Progenitor cell of endocrine pancreas (in vitro differentiated cells): ENCODE measurements around the gene NLRX1. TPM values are rescaled to one million over a fixed set of nuclear protein-coding genes. Genes with fewer than 3 reads are reported as not detected.
A peak's percentile ranks its signal among the peaks of the same experiment; 100 is the strongest.
"Not testable (repeated sequence)": the region's sequence is repeated elsewhere in the genome, so short reads cannot be mapped to it uniquely, and the experiment has no call there.

ENCODE experiments used
- DNase-seq: peaks from one replicate; pipeline ENCODE4 v3.0.0; 2021; ENCODE audit warnings: low spot score; ENCODE audit not compliant: unreplicated experiment
- H3K27ac Mint-ChIP-seq: 2 replicates; pipeline ENCODE4 v1.8.0; 2021; ENCODE audit warnings: mild to moderate bottlenecking, moderate library complexity, mixed read lengths
- H3K27me3 Mint-ChIP-seq: 2 replicates; pipeline ENCODE4 v1.8.0; 2021; ENCODE audit warnings: mixed read lengths
- H3K36me3 Mint-ChIP-seq: 2 replicates; pipeline ENCODE4 v1.8.0; 2022; ENCODE audit warnings: mixed read lengths; ENCODE audit not compliant: insufficient read depth
- H3K4me1 Mint-ChIP-seq: 2 replicates; pipeline ENCODE4 v1.8.0; 2021; ENCODE audit warnings: low read depth, mixed read lengths
- H3K4me3 Mint-ChIP-seq: 2 replicates; pipeline ENCODE4 v1.8.0; 2021; ENCODE audit warnings: low read depth, mild to moderate bottlenecking, moderate library complexity, mixed read lengths
- H3K9me3 Mint-ChIP-seq: 2 replicates; pipeline ENCODE4 v1.8.0; 2021; ENCODE audit warnings: low read depth, mixed read lengths
- total RNA-seq: library from RNA; stranded (reverse); gene quantifications from 2 replicates; pipeline ENCODE4 v1.2.1, GENCODE V29; 2021
- TF ChIP-seq, protein P1 (sequence below): fragments of 200-600 bp; sonication (generic); IDR thresholded peaks from one replicate; pipeline ENCODE4 v1.5.0; 2021; ENCODE audit warnings: antibody characterized with exemption, mild to moderate bottlenecking; ENCODE audit not compliant: unreplicated experiment

The NLRX1 gene
- total RNA-seq, 1 donor from 2014 or later = 15.9 TPM

DNA sequence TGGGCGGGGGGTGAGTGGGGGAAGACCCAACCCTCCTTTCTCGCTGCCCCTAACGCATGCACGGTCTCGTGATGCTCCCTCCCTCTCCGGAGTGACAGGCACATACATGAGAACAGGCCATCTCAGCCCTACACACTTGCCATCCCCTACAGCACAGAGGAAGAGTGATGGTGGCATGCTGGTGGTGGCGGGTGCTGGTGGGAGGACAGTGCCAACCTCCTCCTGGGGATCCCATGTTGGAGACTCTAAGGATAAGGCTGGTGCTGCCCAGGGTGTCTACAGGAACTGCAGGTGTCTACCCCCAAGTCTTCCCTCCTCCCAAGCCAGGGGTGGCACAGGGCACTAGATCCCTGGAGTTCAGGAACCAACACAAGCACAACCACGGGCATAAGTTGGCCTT, 6.7 kb upstream of the NLRX1 start:
- H3K36me3 Mint-ChIP-seq = no peaks in the 10 kb centered on the region
- H3K27me3 Mint-ChIP-seq = peaks cover 8% of the 10 kb centered on the region
- H3K9me3 Mint-ChIP-seq = no peaks in the 10 kb centered on the region
- no peak overlapping the region for H3K4me3 Mint-ChIP-seq
- no peak for DNase-seq
- TF ChIP-seq, protein P1, sequence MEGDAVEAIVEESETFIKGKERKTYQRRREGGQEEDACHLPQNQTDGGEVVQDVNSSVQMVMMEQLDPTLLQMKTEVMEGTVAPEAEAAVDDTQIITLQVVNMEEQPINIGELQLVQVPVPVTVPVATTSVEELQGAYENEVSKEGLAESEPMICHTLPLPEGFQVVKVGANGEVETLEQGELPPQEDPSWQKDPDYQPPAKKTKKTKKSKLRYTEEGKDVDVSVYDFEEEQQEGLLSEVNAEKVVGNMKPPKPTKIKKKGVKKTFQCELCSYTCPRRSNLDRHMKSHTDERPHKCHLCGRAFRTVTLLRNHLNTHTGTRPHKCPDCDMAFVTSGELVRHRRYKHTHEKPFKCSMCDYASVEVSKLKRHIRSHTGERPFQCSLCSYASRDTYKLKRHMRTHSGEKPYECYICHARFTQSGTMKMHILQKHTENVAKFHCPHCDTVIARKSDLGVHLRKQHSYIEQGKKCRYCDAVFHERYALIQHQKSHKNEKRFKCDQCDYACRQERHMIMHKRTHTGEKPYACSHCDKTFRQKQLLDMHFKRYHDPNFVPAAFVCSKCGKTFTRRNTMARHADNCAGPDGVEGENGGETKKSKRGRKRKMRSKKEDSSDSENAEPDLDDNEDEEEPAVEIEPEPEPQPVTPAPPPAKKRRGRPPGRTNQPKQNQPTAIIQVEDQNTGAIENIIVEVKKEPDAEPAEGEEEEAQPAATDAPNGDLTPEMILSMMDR = no peak
- no peak overlapping the region for H3K27ac Mint-ChIP-seq
- no peaks in the 10 kb centered on the region for H3K4me1 Mint-ChIP-seq

DNA sequence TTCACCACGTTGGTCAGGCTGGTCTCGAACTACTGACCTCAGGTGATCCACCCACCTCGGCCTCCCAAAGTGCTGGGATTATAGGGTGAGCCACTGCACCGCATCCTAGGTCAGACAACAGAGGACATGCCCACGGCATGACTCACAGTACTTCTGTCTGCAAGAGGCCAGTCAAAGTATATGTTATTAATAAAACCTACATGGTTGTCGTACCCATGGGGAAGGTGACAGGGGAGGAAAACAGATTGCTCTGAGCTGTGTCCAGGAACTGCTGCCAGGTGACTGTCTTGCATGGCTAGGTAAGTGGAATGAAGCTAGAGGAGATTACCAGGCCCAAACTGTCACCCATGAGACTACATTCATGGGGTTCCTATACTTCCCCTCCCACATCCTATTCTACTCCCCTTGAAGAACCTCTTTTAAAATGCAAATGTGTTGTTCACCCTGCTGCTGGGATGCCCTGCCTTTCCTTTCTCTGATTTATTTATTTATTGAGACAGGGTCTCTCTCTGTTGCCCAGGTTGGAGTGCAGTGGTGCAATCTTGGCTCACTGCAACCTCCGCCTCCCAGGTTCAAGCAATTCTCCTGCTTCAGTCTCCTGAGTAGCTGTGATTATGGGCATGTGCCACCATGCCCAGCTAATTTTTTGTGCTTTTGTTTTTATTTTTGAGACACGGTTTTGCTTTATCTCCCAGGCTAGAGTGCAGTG, 2.0 kb upstream of the NLRX1 start:
- Mint-ChIP-seq H3K36me3 (no peaks in the 10 kb centered on the region), H3K9me3 (no peaks in the 10 kb centered on the region), H3K27ac (no peak overlapping the region), H3K27me3 (peaks cover 4% of the 10 kb centered on the region), H3K4me1 (peaks cover 3% of the 10 kb centered on the region), H3K4me3 (no peak overlapping the region)
- no peak for DNase-seq
- TF ChIP-seq, protein P1 = no peak

DNA sequence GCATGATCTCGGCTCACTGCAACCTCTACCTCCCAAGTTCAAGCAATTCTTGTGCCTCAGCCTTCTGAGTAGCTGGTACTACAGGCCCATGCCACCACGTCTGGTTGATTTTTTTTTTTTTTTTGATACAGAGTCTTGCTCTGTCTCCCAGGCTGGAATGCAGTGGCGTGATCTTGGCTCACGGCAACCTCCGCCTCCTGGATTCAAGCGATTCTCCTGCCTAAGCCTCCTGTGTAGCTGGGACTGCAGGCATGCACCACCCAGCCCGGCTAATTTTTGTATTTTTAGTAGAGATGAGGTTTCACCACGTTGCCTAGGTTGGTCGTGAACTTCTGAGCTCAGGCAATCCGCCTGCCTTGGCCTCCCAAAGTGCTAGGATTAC, 1.5 kb upstream of the NLRX1 start:
- not testable (repeated sequence) for H3K27ac Mint-ChIP-seq, H3K9me3 Mint-ChIP-seq, DNase-seq, H3K36me3 Mint-ChIP-seq, H3K27me3 Mint-ChIP-seq, H3K4me1 Mint-ChIP-seq, H3K4me3 Mint-ChIP-seq

DNA sequence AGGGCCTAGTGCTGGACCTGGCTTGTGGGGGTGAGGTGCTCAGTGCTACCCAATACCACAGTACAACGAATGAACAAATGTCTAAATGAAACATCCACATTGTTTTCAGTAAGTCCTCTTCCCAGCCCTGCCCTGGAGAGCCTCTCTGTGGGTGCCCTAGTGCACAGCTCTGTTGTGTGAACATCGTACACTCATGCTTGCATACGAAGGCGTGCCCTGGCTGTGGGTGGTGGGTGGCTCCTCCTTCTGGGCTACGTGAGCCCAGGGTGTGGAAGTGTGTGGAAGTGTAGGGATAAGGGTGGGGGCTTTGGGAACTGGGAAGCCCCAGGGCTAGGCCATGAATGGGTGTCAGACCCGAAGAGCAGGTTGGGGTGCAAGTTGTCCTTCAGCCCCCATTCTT, 592 bp upstream of the NLRX1 start:
- TF ChIP-seq, protein P1 = no peak
- no peaks in the 10 kb centered on the region for H3K27me3 Mint-ChIP-seq
- H3K4me3 Mint-ChIP-seq = peak overlapping the region; percentile 61
- H3K9me3 Mint-ChIP-seq = no peaks in the 10 kb centered on the region
- H3K27ac Mint-ChIP-seq = peak overlapping the region; percentile 84
- peaks cover 3% of the 10 kb centered on the region for H3K4me1 Mint-ChIP-seq
- DNase-seq = no peak
- H3K36me3 Mint-ChIP-seq = no peaks in the 10 kb centered on the region

DNA sequence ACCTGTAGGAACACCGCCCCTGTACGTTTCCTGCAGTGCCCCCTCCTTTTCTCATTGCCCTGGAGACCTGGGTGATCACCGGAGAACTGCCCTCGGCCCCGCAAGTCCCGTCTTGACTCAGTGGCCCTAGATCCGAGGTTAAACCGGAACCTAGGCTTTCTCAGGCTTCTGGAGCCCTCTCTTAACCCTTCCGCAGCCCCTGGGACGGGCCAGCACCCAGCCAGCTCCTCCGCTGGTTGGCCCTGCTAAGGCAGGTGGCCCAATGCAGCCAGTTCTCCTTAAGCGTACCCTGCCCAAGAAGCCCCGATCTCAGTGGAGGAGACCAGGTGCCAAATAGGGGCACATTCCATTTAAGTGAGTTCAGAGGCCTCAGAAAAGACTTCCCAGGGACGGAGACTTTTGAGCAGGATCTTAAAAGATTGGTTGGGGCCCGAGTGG, 776 bp downstream of the NLRX1 start:
- no peaks in the 10 kb centered on the region for H3K36me3 Mint-ChIP-seq
- H3K9me3 Mint-ChIP-seq = no peaks in the 10 kb centered on the region
- H3K27ac Mint-ChIP-seq = peak overlapping the region; percentile 96
- TF ChIP-seq, protein P1 = no peak
- H3K4me3 Mint-ChIP-seq = peak overlapping the region; percentile 78
- peaks cover 3% of the 10 kb centered on the region for H3K4me1 Mint-ChIP-seq
- no peaks in the 10 kb centered on the region for H3K27me3 Mint-ChIP-seq
- no peak for DNase-seq

DNA sequence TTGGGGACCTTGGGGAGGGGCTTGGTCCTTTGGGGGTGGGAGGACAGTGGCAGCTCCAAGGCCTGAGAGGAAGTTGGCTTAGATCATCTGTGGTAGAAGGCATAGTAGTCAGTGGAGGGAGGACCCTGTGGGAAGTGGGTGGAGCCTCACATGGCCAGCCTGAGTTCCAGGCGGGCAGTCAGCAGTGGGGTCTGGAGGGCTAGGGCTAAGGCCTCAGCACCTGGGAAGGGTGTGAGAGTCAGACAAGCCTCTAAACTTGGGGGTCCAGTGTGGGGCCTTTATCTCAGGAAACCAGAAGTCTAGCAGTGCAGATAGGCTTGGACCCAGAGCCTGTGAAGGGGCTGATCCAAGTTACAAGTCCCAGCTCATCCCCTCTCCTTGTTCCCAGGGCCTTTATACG, 4.0 kb downstream of the NLRX1 start:
- no peaks in the 10 kb centered on the region for H3K9me3 Mint-ChIP-seq
- TF ChIP-seq, protein P1 = no peak
- H3K4me3 Mint-ChIP-seq = no peak overlapping the region
- peaks cover 3% of the 10 kb centered on the region for H3K4me1 Mint-ChIP-seq
- peaks cover 1% of the 10 kb centered on the region for H3K36me3 Mint-ChIP-seq
- DNase-seq = no peak
- H3K27ac Mint-ChIP-seq = no peak overlapping the region
- no peaks in the 10 kb centered on the region for H3K27me3 Mint-ChIP-seq
